CD4-positive, alpha-beta T cell treated with Interleukin-4 for 1 hour (primary cell): ENCODE results near the gene LRRN2.

ENCODE experiments used
- DNase-seq, 2 donors: peaks; one replicate each; pipeline ENCODE4 v3.0.0-alpha.2; 2020 to 2022

LRRN2 gene

DNA sequence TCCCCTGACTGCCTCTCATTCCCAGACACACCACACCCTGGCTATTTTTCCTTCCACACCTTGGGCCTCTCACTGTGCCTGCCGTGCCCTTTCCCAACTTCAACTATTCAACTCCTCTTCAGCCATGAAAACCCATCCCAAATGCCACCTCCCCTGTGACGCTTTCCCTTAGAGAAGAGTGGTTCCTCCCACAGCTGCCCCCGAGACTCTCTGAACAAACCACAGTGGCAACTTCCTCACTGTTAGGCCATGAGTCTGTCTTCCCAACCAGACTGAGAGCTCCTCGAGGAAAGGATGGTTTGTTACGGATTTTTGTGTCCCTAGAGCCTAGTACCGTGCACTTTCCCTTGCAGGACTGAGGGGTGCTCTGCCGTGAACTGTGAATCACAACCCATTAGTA is 59.2 kb downstream of the LRRN2 start:
- DNase-seq = no peak

DNA sequence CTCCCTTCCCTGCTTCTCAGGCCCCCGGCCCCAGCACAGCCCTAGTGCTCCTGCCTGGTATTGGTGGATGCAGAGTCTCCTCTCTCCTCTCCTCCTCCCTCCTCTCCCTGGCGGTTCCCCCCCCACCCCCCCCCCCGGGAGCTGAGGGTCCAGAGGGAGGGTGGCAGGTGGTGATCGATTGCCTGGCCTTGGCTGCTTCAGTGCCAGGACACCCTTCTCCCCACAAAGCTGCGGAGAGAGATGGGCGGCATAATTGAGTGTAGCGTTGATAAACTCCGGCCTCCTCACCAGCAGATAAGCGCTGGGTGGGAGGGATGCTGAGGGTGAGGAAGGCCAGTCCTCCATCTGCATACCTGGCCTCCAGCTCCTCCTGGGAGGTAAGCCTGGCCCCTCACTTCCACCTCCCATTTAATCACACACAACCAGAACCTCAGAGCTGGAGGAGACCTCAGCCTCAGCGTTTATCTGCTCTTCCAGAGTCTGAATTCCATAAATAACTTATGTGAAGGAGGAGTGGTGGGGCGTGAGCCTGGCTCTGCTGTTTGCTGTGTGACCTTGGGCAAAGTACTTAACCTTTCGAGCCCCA is 60.8 kb downstream of the LRRN2 start:
- no peak for DNase-seq

GRCh38 chr1:204623894-204624361 is 61.6 kb downstream of the LRRN2 start:
- DNase-seq = peak in 1 of 2 donors; percentile 14

GRCh38 chr1:204623365-204623893 is 62.1 kb downstream of the LRRN2 start:
- DNase-seq = no peak

GRCh38 chr1:204621996-204622395 is 63.5 kb downstream of the LRRN2 start:
- DNase-seq = no peak

GRCh38 chr1:204621396-204621795 is 64.1 kb downstream of the LRRN2 start:
- no peak for DNase-seq

GRCh38 chr1:204619721-204620120 is 65.8 kb downstream of the LRRN2 start:
- no peak for DNase-seq

GRCh38 chr1:204618148-204618760 is 67.3 kb downstream of the LRRN2 start:
- DNase-seq = no peak

DNA sequence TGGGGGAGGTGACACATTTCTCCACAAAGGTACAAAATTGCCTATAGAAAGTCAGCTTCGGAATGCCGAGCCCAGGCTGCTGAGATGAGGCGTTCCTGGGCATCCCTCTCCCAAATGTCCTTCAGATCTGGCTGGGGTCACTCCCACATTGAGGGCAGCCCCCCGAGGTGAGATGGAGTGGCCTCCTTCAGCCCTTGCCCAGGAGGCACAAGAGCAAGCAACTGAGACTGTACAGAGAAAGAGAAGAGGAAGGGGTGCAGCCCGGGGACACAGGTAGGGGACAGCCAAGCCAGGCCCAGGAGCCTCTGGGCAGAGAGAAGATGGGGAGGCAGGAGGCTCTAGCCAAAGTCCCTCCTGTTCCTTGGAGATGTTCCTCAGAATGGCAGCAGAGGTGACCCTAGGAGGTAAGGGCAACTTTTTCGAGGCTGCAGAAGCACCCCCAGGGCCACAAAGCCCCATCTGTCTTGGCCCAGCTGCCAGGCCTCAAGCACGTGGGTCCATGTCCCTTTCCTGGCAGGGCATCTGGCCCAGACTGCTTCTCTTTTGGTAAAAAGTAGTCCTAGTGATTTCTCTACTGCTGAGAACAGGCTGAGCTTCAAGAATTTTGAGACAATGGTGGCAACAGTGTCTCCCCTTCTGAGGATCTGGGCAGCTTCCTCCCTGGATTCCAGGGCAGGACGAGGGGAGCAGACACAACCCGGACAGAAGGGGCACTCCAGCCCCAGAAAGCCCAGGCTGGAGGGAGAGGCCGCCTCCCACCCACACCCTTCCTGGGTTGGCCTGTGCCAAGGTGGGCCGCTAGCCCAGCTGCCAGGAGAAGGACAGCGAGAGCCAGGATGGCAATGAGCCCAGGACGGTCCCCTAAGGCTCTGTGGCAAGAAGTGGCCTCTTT is 68.0 kb downstream of the LRRN2 start:
- no peak for DNase-seq

DNA sequence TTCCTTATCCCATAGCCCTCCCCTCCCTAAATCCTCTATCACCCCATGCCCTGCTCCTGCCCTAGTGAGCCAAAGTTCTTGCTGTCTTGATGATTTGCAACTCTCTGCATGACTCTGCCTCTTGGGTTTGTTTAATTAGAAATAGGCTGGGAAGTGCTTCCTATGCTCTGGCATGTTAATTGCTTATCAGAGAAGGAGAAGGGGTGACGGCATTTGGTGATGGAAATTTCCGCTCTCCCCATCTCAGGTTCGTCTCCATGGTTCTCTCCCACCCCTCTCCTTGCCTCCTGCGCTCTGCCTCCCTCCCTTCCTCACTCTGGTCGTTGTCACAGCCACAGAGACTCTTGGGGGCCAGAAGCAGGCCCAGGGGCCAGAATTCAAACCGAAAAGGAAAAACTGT is 68.9 kb downstream of the LRRN2 start:
- DNase-seq = no peak

GRCh38 chr1:204615881-204616280 is 69.7 kb downstream of the LRRN2 start:
- DNase-seq = no peak

GRCh38 chr1:204613636-204614035 is 71.9 kb downstream of the LRRN2 start:
- DNase-seq = no peak

- DNase-seq = no peak
These were observed 73.2 kb downstream of the LRRN2 start for GRCh38 chr1:204612326-204612725.

DNA sequence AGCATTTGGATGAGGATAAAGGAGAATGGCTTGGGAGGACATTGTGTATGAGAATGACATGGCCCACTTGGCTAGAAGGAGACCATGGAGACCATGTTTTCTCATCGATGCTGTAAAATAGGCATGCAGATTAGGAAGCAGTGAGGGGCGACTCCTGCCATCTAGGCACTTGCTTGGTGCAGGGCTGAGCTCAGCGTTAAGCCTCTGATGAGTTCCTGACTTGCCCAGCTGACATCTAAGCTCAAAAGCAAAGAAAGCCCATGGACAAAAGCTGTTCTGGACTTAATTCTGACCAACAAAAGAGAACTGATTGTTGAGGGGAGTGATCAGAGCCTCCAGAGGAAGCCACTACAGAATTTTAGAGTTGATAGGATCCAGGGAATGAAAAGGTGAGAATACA is 74.5 kb downstream of the LRRN2 start:
- no peak for DNase-seq

- no peak for DNase-seq
These were observed 77.6 kb downstream of the LRRN2 start for GRCh38 chr1:204607910-204608309.

DNA sequence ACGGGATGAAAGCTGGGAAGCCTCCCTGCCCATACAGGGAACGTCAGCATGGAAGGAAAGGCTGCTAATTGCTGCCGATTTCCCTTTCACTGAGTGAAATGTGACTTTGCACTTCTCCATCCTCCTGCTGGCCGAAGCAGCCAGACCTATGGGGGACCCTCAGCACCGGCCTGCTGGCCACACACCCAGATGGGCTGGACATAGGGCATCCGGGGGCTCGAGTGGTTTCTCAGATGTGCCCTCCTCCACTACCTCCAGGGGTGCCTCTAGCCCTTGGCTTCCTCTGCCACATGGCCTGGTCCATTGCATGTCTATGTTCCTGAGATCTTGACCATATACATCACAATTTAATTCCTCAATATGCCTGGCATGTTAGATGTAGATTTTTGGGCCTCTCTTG is 79.7 kb downstream of the LRRN2 start:
- no peak for DNase-seq

- DNase-seq = no peak
These were observed 82.5 kb downstream of the LRRN2 start for GRCh38 chr1:204602871-204603542.

GRCh38 chr1:204602111-204602579 is 83.4 kb downstream of the LRRN2 start:
- no peak for DNase-seq

DNA sequence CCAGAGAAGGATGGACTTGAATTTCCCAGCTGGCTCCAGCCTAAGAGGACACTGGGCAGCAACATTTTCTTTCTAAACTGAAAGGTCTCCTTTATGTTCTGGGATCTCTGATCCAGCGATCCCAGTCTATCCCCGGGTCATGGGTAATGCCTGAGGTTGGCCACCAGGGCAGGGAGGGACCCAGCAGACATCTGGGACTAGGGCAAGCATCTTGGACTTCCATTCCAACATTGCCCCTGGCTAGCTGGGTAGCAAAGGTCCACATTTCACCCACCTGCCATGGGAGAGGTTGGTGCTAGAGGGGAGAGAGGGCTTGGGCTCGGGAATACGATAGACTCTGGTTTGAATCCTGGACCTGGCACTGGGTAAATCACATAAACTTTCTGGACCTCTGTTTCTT is 84.6 kb downstream of the LRRN2 start:
- no peak for DNase-seq

DNA sequence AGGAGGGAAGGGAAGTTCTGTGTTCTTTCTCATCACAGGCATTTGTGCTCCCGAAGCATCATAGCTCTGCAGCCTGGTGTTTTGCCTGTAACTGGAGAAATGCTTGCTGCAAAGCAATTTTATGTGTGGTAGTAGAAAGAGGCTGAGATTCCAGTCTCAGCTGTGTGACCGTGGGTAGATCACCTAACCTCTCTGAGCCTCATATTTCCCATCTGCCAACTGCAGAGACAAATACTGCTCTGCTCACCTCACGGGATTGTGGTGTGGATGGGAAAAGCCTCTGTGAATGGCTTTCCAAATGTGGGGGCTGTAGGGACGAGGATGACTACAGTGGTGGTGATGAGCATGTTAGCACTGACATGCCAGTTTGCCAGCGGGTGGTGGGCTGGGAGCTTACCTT is 85.3 kb downstream of the LRRN2 start:
- DNase-seq = no peak

DNA sequence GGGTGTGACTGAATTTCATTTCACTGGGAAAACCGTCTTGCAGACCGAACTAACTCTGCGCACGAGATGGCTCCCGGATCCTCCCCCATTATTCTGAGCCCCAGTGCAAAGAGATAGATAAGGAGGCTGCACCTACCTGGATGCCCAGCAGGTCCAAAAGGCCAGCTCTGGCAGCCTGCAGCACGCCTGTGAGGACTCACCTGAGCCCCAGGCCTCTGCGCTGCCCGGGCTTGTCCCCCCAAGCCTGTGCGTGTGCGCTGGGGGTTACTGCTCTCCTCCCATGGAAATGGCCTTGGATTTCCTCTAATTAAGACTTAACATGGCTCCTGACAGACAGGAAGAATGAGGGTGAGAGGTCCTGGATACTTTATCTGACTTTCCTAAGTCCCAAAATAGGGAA is 85.9 kb downstream of the LRRN2 start:
- no peak for DNase-seq

DNA sequence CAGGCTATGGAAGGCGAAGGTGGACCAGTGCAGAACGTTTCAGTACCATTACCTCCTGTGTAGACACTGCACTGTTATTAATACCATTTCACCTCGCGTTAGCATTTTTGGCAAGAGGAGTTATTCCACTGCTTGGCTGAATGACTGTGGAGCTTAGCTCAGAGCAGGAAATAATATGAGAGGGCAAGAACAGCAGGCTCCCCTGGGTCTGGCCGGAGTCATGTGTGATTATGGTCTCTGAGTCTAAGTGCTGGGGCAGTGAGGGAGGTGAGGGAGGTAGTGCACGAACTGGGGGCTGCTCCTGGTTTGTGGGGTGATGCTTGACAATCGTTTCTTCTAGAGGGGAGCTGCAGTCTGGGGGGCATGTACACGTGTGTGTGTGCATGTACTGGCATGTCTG is 86.4 kb downstream of the LRRN2 start:
- no peak for DNase-seq
